Loucy (cell line): Measurements from ENCODE around the gene OR10A2.

Experiments
- H2AFZ ChIP-seq: fragments of 200-600 bp; sonication (generic); 2 replicates; pipeline ENCODE4 v1.6.0; 2016; ENCODE audit warnings: antibody characterized with exemption, mild to moderate bottlenecking, low read length, moderate library complexity
- H3F3A ChIP-seq: fragments of 200-600 bp; 2 replicates; pipeline ENCODE4 v1.6.0; 2016; ENCODE audit warnings: antibody characterized with exemption, low read depth, mild to moderate bottlenecking
- H3K27me3 ChIP-seq: fragments of 200-600 bp; sonication (generic); 2 replicates; pipeline ENCODE4 v1.6.1; 2014; ENCODE audit warnings: low read length, mild to moderate bottlenecking; ENCODE audit not compliant: insufficient read depth, poor library complexity, severe bottlenecking
- H3K36me3 ChIP-seq: fragments of 200-600 bp; sonication (generic); 2 replicates; pipeline ENCODE4 v1.6.1; 2016; ENCODE audit warnings: low read length; ENCODE audit not compliant: insufficient read depth
- H3K4me1 ChIP-seq: fragments of 200-600 bp; sonication (generic); 2 replicates; pipeline ENCODE4 v1.5.1; 2014; ENCODE audit warnings: low read length, mild to moderate bottlenecking; ENCODE audit not compliant: insufficient read depth, poor library complexity, severe bottlenecking
- H3K4me2 ChIP-seq: fragments of 200-600 bp; sonication (generic); 2 replicates; pipeline ENCODE4 v1.6.0; 2014; ENCODE audit warnings: antibody characterized with exemption, low read length, low read depth, mild to moderate bottlenecking; ENCODE audit not compliant: poor library complexity, severe bottlenecking
- H3K4me3 ChIP-seq: fragments of 200-600 bp; sonication (generic); 2 replicates; pipeline ENCODE4 v1.5.1; 2014; ENCODE audit warnings: low read length, mild to moderate bottlenecking, mixed read lengths; ENCODE audit not compliant: poor library complexity, severe bottlenecking
- H3K79me2 ChIP-seq: fragments of 200-600 bp; sonication (generic); 2 replicates; pipeline ENCODE4 v1.6.1; 2014; ENCODE audit warnings: low read length; ENCODE audit not compliant: insufficient read depth
- H3K9ac ChIP-seq: fragments of 200-600 bp; sonication (generic); 2 replicates; pipeline ENCODE4 v1.6.0; 2014; ENCODE audit warnings: mild to moderate bottlenecking, low read depth, low read length, moderate library complexity; ENCODE audit not compliant: poor library complexity, severe bottlenecking
- H3K9me2 ChIP-seq: fragments of 200-600 bp; sonication (generic); replicated peaks from 2 replicates; pipeline ENCODE4 v1.6.1; 2016; ENCODE audit warnings: low read depth, low read length, mixed read lengths
- H3K9me3 ChIP-seq: fragments of 200-600 bp; sonication (generic); 2 replicates; pipeline ENCODE4 v1.6.1; 2014; ENCODE audit warnings: mild to moderate bottlenecking, antibody characterized with exemption, low read length, low read depth; ENCODE audit not compliant: insufficient read depth
- H4K20me1 ChIP-seq: fragments of 200-600 bp; sonication (generic); 2 replicates; pipeline ENCODE4 v1.6.0; 2014; ENCODE audit warnings: antibody characterized with exemption, low read length, mild to moderate bottlenecking; ENCODE audit not compliant: insufficient read depth, poor library complexity, severe bottlenecking
- CTCF ChIP-seq: fragments of 200-600 bp; sonication (generic); conservative IDR thresholded peaks from 2 replicates; pipeline ENCODE4 v1.5.1; 2014; ENCODE audit warnings: mild to moderate bottlenecking, antibody characterized with exemption, low read length
- EZH2phosphoT487 ChIP-seq: fragments of 200-600 bp; IDR thresholded peaks from 2 replicates; pipeline ENCODE4 v1.6.1; 2018; ENCODE audit warnings: antibody characterized with exemption, mild to moderate bottlenecking, moderate library complexity, borderline replicate concordance

OR10A2 gene

GRCh38 chr11:6889835-6890234, 27.0 kb downstream of the OR10A2 start:
- Histone ChIP-seq H3K4me3 (no peak overlapping the region), H4K20me1 (no peaks in the 10 kb centered on the region), H3K36me3 (no peaks in the 10 kb centered on the region), H3K9me3 (no peaks in the 10 kb centered on the region), H2AFZ (no peak overlapping the region), H3K79me2 (no peaks in the 10 kb centered on the region), H3K27me3 (no peaks in the 10 kb centered on the region), H3F3A (no peaks in the 10 kb centered on the region), H3K4me2 (no peak overlapping the region), H3K4me1 (no peaks in the 10 kb centered on the region), H3K9ac (no peak overlapping the region), H3K9me2 (no peaks in the 10 kb centered on the region)
- TF ChIP-seq EZH2phosphoT487, result no peak
- no peak for TF ChIP-seq CTCF

- Histone ChIP-seq H3K4me3 (no peak within 1 kb of the TSS), H3K79me2 (no peaks in the 10 kb centered on the region), H2AFZ (no peak within 1 kb of the TSS), H3K9ac (no peak within 1 kb of the TSS), H3K4me2 (no peak within 1 kb of the TSS), H3K9me3 (no peaks in the 10 kb centered on the region), H4K20me1 (no peaks in the 10 kb centered on the region), H3K9me2 (no peaks in the 10 kb centered on the region), H3F3A (no peaks in the 10 kb centered on the region), H3K27me3 (no peaks in the 10 kb centered on the region), H3K36me3 (no peaks in the 10 kb centered on the region), H3K4me1 (no peaks in the 10 kb centered on the region)
- TF ChIP-seq EZH2phosphoT487, result no peak
These were observed 29.5 kb downstream of the OR10A2 start, which contains the start of gene OR2D2 for GRCh38 chr11:6892400-6892799. Gene OR2D2, minus strand, starts transcription at chr11:6892500. Its CDS starts 0 bp downstream, at chr11:6892500.

- no peaks in the 10 kb centered on the region for H4K20me1 ChIP-seq
These were observed 31.2 kb downstream of the OR10A2 start for GRCh38 chr11:6894097-6894496.

GRCh38 chr11:6895010-6895409, 32.2 kb downstream of the OR10A2 start:
- no peaks in the 10 kb centered on the region for H3K27me3 ChIP-seq
- no peaks in the 10 kb centered on the region for H3K4me1 ChIP-seq
- H3K9me3 ChIP-seq, result no peaks in the 10 kb centered on the region
- H3K36me3 ChIP-seq, result no peaks in the 10 kb centered on the region
- H4K20me1 ChIP-seq, result no peaks in the 10 kb centered on the region
- TF ChIP-seq CTCF, result no peak
- TF ChIP-seq EZH2phosphoT487, result no peak
- no peak overlapping the region for H3K4me3 ChIP-seq
- no peak overlapping the region for H2AFZ ChIP-seq
- no peaks in the 10 kb centered on the region for H3F3A ChIP-seq
- H3K9me2 ChIP-seq, result no peaks in the 10 kb centered on the region
- no peak overlapping the region for H3K9ac ChIP-seq
- no peaks in the 10 kb centered on the region for H3K79me2 ChIP-seq
- H3K4me2 ChIP-seq, result no peak overlapping the region

More at GRCh38 chr11:6894097-6894496, 31.2 kb downstream of the OR10A2 start:
- no peaks in the 10 kb centered on the region for H3K9me2 ChIP-seq
- H3K27me3 ChIP-seq, result no peaks in the 10 kb centered on the region
- H3K9ac ChIP-seq, result no peak overlapping the region
- no peaks in the 10 kb centered on the region for H3K9me3 ChIP-seq
- H3F3A ChIP-seq, result no peaks in the 10 kb centered on the region
- H3K4me1 ChIP-seq, result no peaks in the 10 kb centered on the region
- no peaks in the 10 kb centered on the region for H3K36me3 ChIP-seq
- H2AFZ ChIP-seq, result no peak overlapping the region
- no peaks in the 10 kb centered on the region for H3K79me2 ChIP-seq
- no peak overlapping the region for H3K4me2 ChIP-seq
- no peak for TF ChIP-seq EZH2phosphoT487
- H3K4me3 ChIP-seq, result no peak overlapping the region
